NB4 (cell line): Measurements from ENCODE around the gene ESYT2.

Source experiments
- CTCF ChIP-seq: IDR thresholded peaks from one replicate; pipeline ENCODE4 v1.5.1; 2012; ENCODE audit warnings: low read depth, low read length
- MAX ChIP-seq: IDR thresholded peaks from 2 replicates; pipeline ENCODE4 v1.6.1; 2011; ENCODE audit warnings: low read depth, low read length

GRCh38 chr7:158742065-158742821, 87.1 kb downstream of the ESYT2 start:
- TF ChIP-seq CTCF (no peak), MAX (no peak)
